Testis (tissue), 3 donors: ENCODE measurements around the gene IST1. TPM values are rescaled to one million over a fixed set of nuclear protein-coding genes. Genes with fewer than 3 reads are reported as not detected.

Source experiments
- DNase-seq: peaks from one replicate; pipeline ENCODE4 v3.0.0-alpha.2; 2019
- H3K27ac ChIP-seq, 2 donors: fragments of 200-600 bp; sonication (generic); one replicate each; pipeline ENCODE4 v1.5.1; 2019
- H3K27me3 ChIP-seq: fragments of 200-600 bp; sonication (generic); one replicate; pipeline ENCODE4 v1.5.1; 2019
- H3K36me3 ChIP-seq: fragments of 200-600 bp; sonication (generic); one replicate; pipeline ENCODE4 v1.5.1; 2017; ENCODE audit warnings: low read depth; ENCODE audit errors: missing control alignments
- H3K4me1 ChIP-seq: fragments of 200-600 bp; sonication (generic); one replicate; pipeline ENCODE4 v1.5.1; 2019
- H3K4me3 ChIP-seq, 2 donors: fragments of 200-600 bp; sonication (generic); one replicate each; pipeline ENCODE4 v1.5.1; 2017 to 2019
- H3K9me3 ChIP-seq: fragments of 200-600 bp; sonication (generic); one replicate; pipeline ENCODE4 v1.5.1; 2017
- CTCF ChIP-seq, 3 experiments: fragments of 450-650 bp in 2 of 3; fragments of 200-600 bp in 1 of 3; sonication (generic) in 1 of 3; IDR thresholded peaks; one replicate each; pipeline ENCODE4 v1.5.1; 2016 to 2019; ENCODE audit warnings: antibody characterized with exemption in 3 of 3, mild to moderate bottlenecking in 2 of 3, moderate library complexity in 1 of 3
- POLR2A ChIP-seq: fragments of 450-650 bp; IDR thresholded peaks from one replicate; pipeline ENCODE4 v1.6.1; 2017; ENCODE audit warnings: antibody characterized with exemption, mild to moderate bottlenecking, moderate library complexity
- WGBS, 2 donors: methylation state at CpG; one replicate each; pipeline ENCODE4 v1.1.5; 2018; 5-methylcytosine and 5-hydroxymethylcytosine counted together
- intact Hi-C: fragments of 100-400 bp; cut with DNase I; formaldehyde crosslinking; loops from one replicate; pipeline ENCODE4 v1.15.1; 2023; ENCODE audit warnings: low total_unique reads
- polyA plus RNA-seq: library from polyadenylated mRNA; stranded (reverse); fragments of 350-450 nt; fragmentation: Illumina TruSeq; extraction: RNeasy Lipid Tissue Mini Kit (QIAGEN cat#74804); gene quantifications from one replicate; pipeline ENCODE4 v1.2.3, GENCODE V29; 2014; ENCODE audit warnings: low read depth, low replicate concordance; ENCODE audit not compliant: insufficient read depth
- total RNA-seq, 2 donors: library from RNA; depleted of rRNA; stranded (reverse); fragments of >200 nt; gene quantifications; one replicate each; pipeline ENCODE4 v1.2.3, GENCODE V29; 2016

The IST1 gene
- total and polyA plus RNA-seq, 3 donors from 2014 or later: 236 to 306 (median 301) TPM

GRCh38 chr16:71973001-71973400, 77.7 kb downstream of the IST1 start:
- no peaks in the 10 kb centered on the region for H3K36me3 ChIP-seq
- no peaks in the 10 kb centered on the region for H3K4me1 ChIP-seq
- DNase-seq: no peak
- no peak overlapping the region for H3K27ac ChIP-seq
- WGBS, 2 donors: 66 to 78% methylated on average over 9 of the region's 9 CpGs
- H3K27me3 ChIP-seq: no peaks in the 10 kb centered on the region
- no peak overlapping the region for H3K4me3 ChIP-seq
- no peaks in the 10 kb centered on the region for H3K9me3 ChIP-seq
- TF ChIP-seq CTCF (IDR thresholded peaks at IDR 0.05) (no peak), POLR2A (no peak)
- intact Hi-C loops: no loop called here

- Histone ChIP-seq H3K9me3 (no peaks in the 10 kb centered on the region), H3K4me3 (no peak overlapping the region), H3K4me1 (no peaks in the 10 kb centered on the region), H3K27ac (no peak overlapping the region), H3K27me3 (no peaks in the 10 kb centered on the region), H3K36me3 (no peaks in the 10 kb centered on the region)
- intact Hi-C loops: no loop called here
- DNase-seq: no peak
- WGBS, 2 donors: 84 to 93% methylated on average over 15 of the region's 15 CpGs
- TF ChIP-seq CTCF (IDR thresholded peaks at IDR 0.05): no peak
- TF ChIP-seq POLR2A: no peak
Observed at GRCh38 chr16:71974068-71974818, 78.9 kb downstream of the IST1 start.

Other genes with a start within 250 kb of the IST1 start
- gene PHLPP2, start 170.8 kb upstream of the IST1 start, total RNA-seq: 10 to 100 TPM; 43.3 to 46.3 TPM
- gene PHLPP2, start 170.8 kb upstream of the IST1 start, polyA plus RNA-seq: 27.2 TPM
- 100 to 1,000 TPM; 155 to 203 TPM for gene AP1G1, start 86.7 kb upstream of the IST1 start, total RNA-seq
- gene AP1G1, start 86.7 kb upstream of the IST1 start, polyA plus RNA-seq: 125 TPM
- gene ATXN1L, start 49.6 kb upstream of the IST1 start, total RNA-seq: 10 to 100 TPM; 36.1 to 39.3 TPM
- gene ATXN1L, start 49.6 kb upstream of the IST1 start, polyA plus RNA-seq: 36.8 TPM
- 10 to 100 TPM; 30.5 to 57.4 TPM for gene ZNF821, start 11.3 kb upstream of the IST1 start, total RNA-seq
- gene ZNF821, start 11.3 kb upstream of the IST1 start, polyA plus RNA-seq: 74.3 TPM
- gene PKD1L3, start 104.9 kb downstream of the IST1 start, total RNA-seq: 1 to 10 TPM; 1.9 to 2.8 TPM
- 0.65 TPM for gene PKD1L3, start 104.9 kb downstream of the IST1 start, polyA plus RNA-seq
- gene DHODH, start 113.2 kb downstream of the IST1 start, total RNA-seq: 10 to 100 TPM in 1 of 2 donors, 1 to 10 TPM in 1; 7.8 to 11.4 TPM
- 9.1 TPM for gene DHODH, start 113.2 kb downstream of the IST1 start, polyA plus RNA-seq
- under 1 TPM in 1 of 2 donors, not detected in 1; 0.25 TPM for gene HP, start 159.0 kb downstream of the IST1 start, total RNA-seq
- 35.1 TPM for gene HP, start 159.0 kb downstream of the IST1 start, polyA plus RNA-seq
- gene HPR, start 167.7 kb downstream of the IST1 start, total RNA-seq: 1 to 10 TPM; 2.4 to 2.5 TPM
- 1.8 TPM for gene HPR, start 167.7 kb downstream of the IST1 start, polyA plus RNA-seq
- 10 to 100 TPM; 37.9 to 41.1 TPM for gene TXNL4B, start 198.1 kb downstream of the IST1 start, total RNA-seq
- 30.9 TPM for gene TXNL4B, start 198.1 kb downstream of the IST1 start, polyA plus RNA-seq
- gene DHX38, start 198.3 kb downstream of the IST1 start, total RNA-seq: 100 to 1,000 TPM in 1 of 2 donors, 10 to 100 TPM in 1; 95.0 to 102 TPM
- 64.5 TPM for gene DHX38, start 198.3 kb downstream of the IST1 start, polyA plus RNA-seq